ENCODE data around the gene ENTR1.

The ENTR1 gene

GRCh38 chr9:136363106-136363948, 47.1 kb downstream of the ENTR1 start, which contains the start of gene DNLZ:
Gene DNLZ (minus strand): TSS chr9:136363744. CDS start chr9:136363714, 30 bp downstream.
- TF ChIP-seq, protein P1, sequence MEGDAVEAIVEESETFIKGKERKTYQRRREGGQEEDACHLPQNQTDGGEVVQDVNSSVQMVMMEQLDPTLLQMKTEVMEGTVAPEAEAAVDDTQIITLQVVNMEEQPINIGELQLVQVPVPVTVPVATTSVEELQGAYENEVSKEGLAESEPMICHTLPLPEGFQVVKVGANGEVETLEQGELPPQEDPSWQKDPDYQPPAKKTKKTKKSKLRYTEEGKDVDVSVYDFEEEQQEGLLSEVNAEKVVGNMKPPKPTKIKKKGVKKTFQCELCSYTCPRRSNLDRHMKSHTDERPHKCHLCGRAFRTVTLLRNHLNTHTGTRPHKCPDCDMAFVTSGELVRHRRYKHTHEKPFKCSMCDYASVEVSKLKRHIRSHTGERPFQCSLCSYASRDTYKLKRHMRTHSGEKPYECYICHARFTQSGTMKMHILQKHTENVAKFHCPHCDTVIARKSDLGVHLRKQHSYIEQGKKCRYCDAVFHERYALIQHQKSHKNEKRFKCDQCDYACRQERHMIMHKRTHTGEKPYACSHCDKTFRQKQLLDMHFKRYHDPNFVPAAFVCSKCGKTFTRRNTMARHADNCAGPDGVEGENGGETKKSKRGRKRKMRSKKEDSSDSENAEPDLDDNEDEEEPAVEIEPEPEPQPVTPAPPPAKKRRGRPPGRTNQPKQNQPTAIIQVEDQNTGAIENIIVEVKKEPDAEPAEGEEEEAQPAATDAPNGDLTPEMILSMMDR (conservative IDR thresholded peaks at IDR 0.05), result peak; percentile 100
- peak; percentile 82 for TF ChIP-seq ZFX (IDR thresholded peaks at IDR 0.05)
- H3K27ac ChIP-seq, result peak within 1 kb of the TSS; percentile 86

DNA sequence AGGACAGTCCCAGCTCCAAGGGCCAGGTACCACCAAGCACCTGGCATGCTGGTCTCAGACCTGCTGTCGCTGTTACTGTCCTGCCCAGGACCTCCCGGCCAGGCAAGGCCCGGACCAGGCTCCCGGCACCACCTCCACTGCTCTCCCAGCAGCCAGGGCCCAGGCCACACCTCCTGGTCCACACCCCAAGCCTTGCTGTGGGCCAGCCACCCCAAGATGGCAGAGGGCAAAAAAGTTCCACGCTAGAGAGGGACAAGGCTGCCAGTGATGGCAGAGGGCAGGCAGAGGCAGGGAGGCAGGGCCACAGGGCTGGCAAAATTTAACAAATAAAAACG, 48.0 kb downstream of the ENTR1 start:
- peak overlapping the region; percentile 86; the same call in 1 of the 2 replicates for H3K27ac ChIP-seq
- TF ChIP-seq, protein P1 (conservative IDR thresholded peaks at IDR 0.05), result no peak
- no peak for TF ChIP-seq ZFX (IDR thresholded peaks at IDR 0.05)

DNA sequence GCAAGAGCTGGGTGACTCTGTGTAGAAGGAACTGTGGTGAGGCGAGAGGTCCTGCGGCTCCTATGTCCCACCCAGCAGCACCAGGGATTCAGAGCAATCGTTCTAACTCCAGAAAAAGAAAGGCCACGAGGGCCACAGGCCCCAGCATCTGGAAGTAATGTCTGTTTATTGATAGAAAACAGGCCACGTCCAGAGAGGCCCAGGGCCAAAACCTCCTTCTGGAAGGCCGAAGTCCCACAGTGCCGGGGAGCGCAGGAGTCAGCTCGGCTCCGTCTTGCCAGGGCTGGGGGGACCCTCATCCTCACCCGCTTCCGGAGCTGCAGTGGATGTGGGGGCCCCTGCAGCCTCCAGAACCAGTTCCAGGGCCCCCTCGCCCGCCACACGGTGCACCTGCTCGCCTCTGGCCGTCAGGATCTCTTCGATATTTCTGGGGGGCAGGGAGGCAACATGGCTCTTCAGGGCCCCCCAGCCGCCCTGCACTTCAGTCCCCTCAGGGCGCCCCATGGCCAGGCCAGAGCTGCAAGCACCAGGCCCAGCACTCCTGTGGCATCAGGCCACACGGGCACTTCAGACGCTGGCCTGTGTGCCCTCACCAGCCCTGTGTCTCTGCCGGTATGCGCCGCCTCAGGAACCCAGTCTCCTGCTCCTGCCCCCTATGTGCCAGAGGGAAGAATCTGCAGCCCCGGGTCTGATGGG, 48.5 kb downstream of the ENTR1 start:
- TF ChIP-seq, protein P1 (conservative IDR thresholded peaks at IDR 0.05), result no peak
- no peak for TF ChIP-seq ZFX (IDR thresholded peaks at IDR 0.05)
- H3K27ac ChIP-seq, result peak overlapping the region; percentile 86; the same call in 1 of the 2 replicates

DNA sequence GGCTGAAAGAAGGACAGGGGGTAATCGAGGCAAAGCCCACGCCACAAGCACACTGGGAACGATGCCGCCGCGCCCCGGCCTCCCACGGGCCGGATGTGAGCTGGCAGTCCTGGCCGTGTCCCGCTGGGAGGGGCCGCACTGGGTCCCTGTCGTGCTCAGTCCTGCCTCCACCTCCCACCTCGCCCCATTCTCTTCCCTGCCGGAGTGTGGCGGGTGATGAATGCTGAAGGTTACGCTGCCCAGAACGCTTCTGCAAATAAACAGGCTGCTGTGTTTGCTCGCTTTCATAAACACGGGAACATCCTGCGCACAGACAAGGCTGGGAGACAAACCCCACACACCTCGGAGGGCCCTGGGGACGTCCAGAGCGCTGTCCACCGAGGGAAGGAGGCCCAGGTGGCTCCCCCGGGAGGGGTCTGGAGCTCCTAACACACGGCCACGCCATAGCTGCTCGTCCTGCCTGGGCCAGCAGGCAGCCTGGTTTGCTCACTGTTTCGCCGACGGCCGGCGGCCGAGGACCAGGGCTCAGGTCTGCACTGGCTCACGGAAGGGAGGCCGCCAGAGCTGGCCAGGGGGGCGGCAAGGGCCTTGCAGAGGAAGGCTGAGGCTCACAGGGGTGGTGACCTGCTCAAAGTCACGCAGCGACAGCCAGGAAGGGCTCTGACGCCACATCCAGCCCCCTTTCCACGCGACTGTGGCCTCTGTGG, 49.2 kb downstream of the ENTR1 start:
- no peak overlapping the region for H3K27ac ChIP-seq
- TF ChIP-seq, protein P1 (conservative IDR thresholded peaks at IDR 0.05), result no peak
- no peak for TF ChIP-seq ZFX (IDR thresholded peaks at IDR 0.05)

- no peak overlapping the region for H3K27ac ChIP-seq
- TF ChIP-seq ZFX (IDR thresholded peaks at IDR 0.05), result no peak
Measured at GRCh38 chr9:136359774-136360718, 50.4 kb downstream of the ENTR1 start.

DNA sequence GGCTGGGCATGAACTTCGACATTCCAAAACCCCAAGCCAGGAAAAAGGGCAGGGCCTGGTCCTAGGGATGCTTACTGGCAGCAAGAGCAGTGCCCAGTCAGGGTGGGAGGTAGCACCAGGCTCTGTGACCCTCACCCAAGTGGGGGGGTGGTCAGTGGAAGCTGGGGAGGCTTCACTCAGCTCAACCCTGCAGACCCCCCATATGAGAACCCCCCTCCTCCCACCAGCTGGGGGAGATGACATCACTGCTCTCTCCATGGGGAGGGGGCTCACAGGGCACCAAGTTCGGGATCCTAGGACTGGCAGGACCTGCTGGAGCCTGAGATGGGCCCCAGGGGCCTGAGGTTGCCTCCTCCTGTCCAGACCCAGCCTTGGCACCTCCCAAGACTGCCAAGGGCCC, 51.5 kb downstream of the ENTR1 start:
- no peak for TF ChIP-seq ZFX (IDR thresholded peaks at IDR 0.05)
- TF ChIP-seq, protein P1 (conservative IDR thresholded peaks at IDR 0.05), result no peak
- no peak overlapping the region for H3K27ac ChIP-seq

- TF ChIP-seq, protein P1 (conservative IDR thresholded peaks at IDR 0.05), result no peak
- no peak for TF ChIP-seq ZFX (IDR thresholded peaks at IDR 0.05)
- H3K27ac ChIP-seq, result no peak overlapping the region
Measured at GRCh38 chr9:136358016-136358415, 52.4 kb downstream of the ENTR1 start.

All from C4-2B (cell line).